Measurements from ENCODE around the gene AKR1C3.
A peak's percentile ranks its signal among the peaks of the same experiment; 100 is the strongest.
"Not testable (repeated sequence)": the region's sequence is repeated elsewhere in the genome, so short reads cannot be mapped to it uniquely, and the experiment has no call there.

The AKR1C3 gene

GRCh38 chr10:5094265-5095205 lies at the start of gene AKR1C3:
Gene AKR1C3 (plus strand): TSS chr10:5094414. CDS start chr10:5094445, 31 bp downstream.
- peaks cover 2 to 9% of the 10 kb centered on the region in 2 donors for H3K4me1 Mint-ChIP-seq
- no peak for DNase-seq
- H3K27ac Mint-ChIP-seq = no peak within 1 kb of the TSS
- peaks cover under 1 to 4% of the 10 kb centered on the region in 2 donors for H3K36me3 Mint-ChIP-seq
- H3K4me3 Mint-ChIP-seq = peak within 1 kb of the TSS; percentile 36 to 51
- H3K27me3 Mint-ChIP-seq = peaks cover 2 to 4% of the 10 kb centered on the region in 2 donors
- H3K9me3 Mint-ChIP-seq = peaks cover 4 to 5% of the 10 kb centered on the region in 2 donors
- peak; percentile 41 to 53 for ATAC-seq (replicated peaks)

- Mint-ChIP-seq H3K9me3 (peaks cover 0 to 3% of the 10 kb centered on the region in 2 donors), H3K27me3 (peaks cover 6 to 9% of the 10 kb centered on the region in 2 donors), H3K4me1 (peaks cover 0 to 1% of the 10 kb centered on the region in 2 donors), H3K4me3 (no peak overlapping the region), H3K27ac (no peak overlapping the region), H3K36me3 (no peaks in the 10 kb centered on the region)
- DNase-seq = no peak
- ATAC-seq (replicated peaks) = no peak
These were observed 49.1 kb upstream of the AKR1C3 start for GRCh38 chr10:5045095-5045494.

- no peak for ATAC-seq (replicated peaks)
- Mint-ChIP-seq H3K9me3 (peaks cover 0 to 2% of the 10 kb centered on the region in 2 donors), H3K4me1 (no peaks in the 10 kb centered on the region)
These were observed 47.8 kb upstream of the AKR1C3 start for GRCh38 chr10:5046410-5046809.

GRCh38 chr10:5047055-5047454 lies 47.2 kb upstream of the AKR1C3 start:
- H3K36me3 Mint-ChIP-seq; H3K27ac Mint-ChIP-seq; H3K9me3 Mint-ChIP-seq; ATAC-seq (replicated peaks); H3K4me3 Mint-ChIP-seq; DNase-seq; H3K27me3 Mint-ChIP-seq; H3K4me1 Mint-ChIP-seq: not testable (repeated sequence)

More at GRCh38 chr10:5046410-5046809, 47.8 kb upstream of the AKR1C3 start:
- no peaks in the 10 kb centered on the region for H3K36me3 Mint-ChIP-seq
- DNase-seq = no peak
- no peak overlapping the region for H3K27ac Mint-ChIP-seq
- no peak overlapping the region for H3K4me3 Mint-ChIP-seq
- H3K27me3 Mint-ChIP-seq = peaks cover under 1 to 5% of the 10 kb centered on the region in 2 donors

GRCh38 chr10:5047912-5048628 lies 46.1 kb upstream of the AKR1C3 start:
- H3K27me3 Mint-ChIP-seq = no peaks in the 10 kb centered on the region
- H3K36me3 Mint-ChIP-seq = no peaks in the 10 kb centered on the region
- H3K4me3 Mint-ChIP-seq = no peak overlapping the region
- ATAC-seq (replicated peaks) = no peak
- DNase-seq = no peak
- H3K9me3 Mint-ChIP-seq = peaks cover 0 to 2% of the 10 kb centered on the region in 2 donors
- H3K4me1 Mint-ChIP-seq = no peaks in the 10 kb centered on the region
- H3K27ac Mint-ChIP-seq = no peak overlapping the region

- not testable (repeated sequence) for ATAC-seq (replicated peaks); H3K9me3 Mint-ChIP-seq; H3K27me3 Mint-ChIP-seq; H3K36me3 Mint-ChIP-seq; DNase-seq; H3K4me3 Mint-ChIP-seq; H3K27ac Mint-ChIP-seq; H3K4me1 Mint-ChIP-seq
These were observed 41.2 kb upstream of the AKR1C3 start for GRCh38 chr10:5052951-5053500.

- H3K9me3 Mint-ChIP-seq; H3K4me1 Mint-ChIP-seq; H3K4me3 Mint-ChIP-seq; H3K27me3 Mint-ChIP-seq; ATAC-seq (replicated peaks); H3K27ac Mint-ChIP-seq; H3K36me3 Mint-ChIP-seq; DNase-seq: not testable (repeated sequence)
These were observed 39.4 kb upstream of the AKR1C3 start for GRCh38 chr10:5054831-5055230.

GRCh38 chr10:5059267-5059666 lies 34.9 kb upstream of the AKR1C3 start:
- H3K4me3 Mint-ChIP-seq; H3K27me3 Mint-ChIP-seq; DNase-seq; ATAC-seq (replicated peaks); H3K4me1 Mint-ChIP-seq; H3K27ac Mint-ChIP-seq; H3K36me3 Mint-ChIP-seq; H3K9me3 Mint-ChIP-seq: not testable (repeated sequence)

GRCh38 chr10:5060791-5061190 lies 33.4 kb upstream of the AKR1C3 start:
- not testable (repeated sequence) for ATAC-seq (replicated peaks); H3K27me3 Mint-ChIP-seq; DNase-seq; H3K4me1 Mint-ChIP-seq; H3K4me3 Mint-ChIP-seq; H3K9me3 Mint-ChIP-seq; H3K27ac Mint-ChIP-seq; H3K36me3 Mint-ChIP-seq

- peaks cover 0 to 1% of the 10 kb centered on the region in 2 donors for H3K36me3 Mint-ChIP-seq
- H3K4me1 Mint-ChIP-seq = peaks cover 3 to 7% of the 10 kb centered on the region in 2 donors
- no peak overlapping the region for H3K4me3 Mint-ChIP-seq
These were observed 29.6 kb upstream of the AKR1C3 start for GRCh38 chr10:5064656-5065055.

GRCh38 chr10:5068274-5068984 lies 25.8 kb upstream of the AKR1C3 start:
- H3K4me1 Mint-ChIP-seq = peaks cover 5 to 13% of the 10 kb centered on the region in 2 donors
- H3K27me3 Mint-ChIP-seq = no peaks in the 10 kb centered on the region
- no peak overlapping the region for H3K4me3 Mint-ChIP-seq
- H3K9me3 Mint-ChIP-seq = peaks cover 4 to 11% of the 10 kb centered on the region in 2 donors
- H3K36me3 Mint-ChIP-seq = peaks cover 0 to 1% of the 10 kb centered on the region in 2 donors
- no peak for ATAC-seq (replicated peaks)
- no peak overlapping the region for H3K27ac Mint-ChIP-seq
- no peak for DNase-seq

More at GRCh38 chr10:5064656-5065055, 29.6 kb upstream of the AKR1C3 start:
- DNase-seq (no peak), ATAC-seq (replicated peaks) (no peak)
- Mint-ChIP-seq H3K9me3 (peaks cover 2 to 4% of the 10 kb centered on the region in 2 donors), H3K27ac (no peak overlapping the region), H3K27me3 (peaks cover 0 to 3% of the 10 kb centered on the region in 2 donors)

- Mint-ChIP-seq H3K4me3 (no peak overlapping the region), H3K36me3 (peaks cover 0 to 1% of the 10 kb centered on the region in 2 donors), H3K4me1 (peaks cover 3 to 6% of the 10 kb centered on the region in 2 donors), H3K27me3 (no peaks in the 10 kb centered on the region), H3K9me3 (peaks cover 4 to 11% of the 10 kb centered on the region in 2 donors), H3K27ac (no peak overlapping the region)
- ATAC-seq (replicated peaks) (no peak), DNase-seq (no peak)
These were observed 23.4 kb upstream of the AKR1C3 start for GRCh38 chr10:5070648-5071410.

Data from stimulated activated naive B cell treated with anti-CD40 and anti-IgM and Interleukin-4, amounts not matched to agents 10 μg/mL and 1 μg/mL and 100 μg/mL, for 72 hours (primary cell).